ENCODE measurements around the gene SMIM10L1. TPM values are rescaled to one million over a fixed set of nuclear protein-coding genes. Genes with fewer than 3 reads are reported as not detected.

SMIM10L1 gene
- total RNA-seq, 2 experiments from 2014 or later: 8.9 to 9.5 TPM

GRCh38 chr12:11154400-11154925 lies 16.5 kb upstream of the SMIM10L1 start:
- Mint-ChIP-seq H3K36me3 (ENCODE audit: low read depth) (peaks cover 52% of the 10 kb centered on the region), H3K27ac (no peak overlapping the region), H3K27me3 (ENCODE audit: low read depth) (no peaks in the 10 kb centered on the region), H3K4me1 (ENCODE audit: low read depth) (peaks cover 1% of the 10 kb centered on the region), H3K4me3 (no peak overlapping the region), H3K9me3 (ENCODE audit: insufficient read depth) (peaks cover 24% of the 10 kb centered on the region)
- ChIA-PET CTCF (interaction anchor here (1.1 kb wide), 1 partner anchor 383 kb away, joined by 3 read pairs; no protein-coding TSS in a partner anchor), POLR2A (no interaction called here)
- ATAC-seq: no peak
- no peak for DNase-seq

- POLR2A ChIA-PET: interaction anchor here (0.5 to 4.2 kb wide), 3 partner anchors 12 to 217 kb away, joined by 3 to 20 read pairs (median 3); partner anchors contain the start of gene SMIM10L1
- Mint-ChIP-seq H3K4me1 (ENCODE audit: low read depth) (peaks cover 9% of the 10 kb centered on the region), H3K36me3 (ENCODE audit: low read depth) (peaks cover 64% of the 10 kb centered on the region), H3K27ac (no peak overlapping the region), H3K4me3 (no peak overlapping the region), H3K27me3 (ENCODE audit: low read depth) (no peaks in the 10 kb centered on the region), H3K9me3 (ENCODE audit: insufficient read depth) (peaks cover 16% of the 10 kb centered on the region)
- ATAC-seq (no peak), DNase-seq (no peak)
- CTCF ChIA-PET: no interaction called here
Measured at GRCh38 chr12:11158885-11159444, 12.0 kb upstream of the SMIM10L1 start.

- H3K4me1 Mint-ChIP-seq (ENCODE audit: low read depth): peaks cover 25% of the 10 kb centered on the region
- no peaks in the 10 kb centered on the region for H3K27me3 Mint-ChIP-seq (ENCODE audit: low read depth)
- peaks cover 73% of the 10 kb centered on the region for H3K36me3 Mint-ChIP-seq (ENCODE audit: low read depth)
- no peak overlapping the region for H3K27ac Mint-ChIP-seq
- no peak overlapping the region for H3K4me3 Mint-ChIP-seq
- DNase-seq (no peak), ATAC-seq (no peak)
- CTCF ChIA-PET: interaction anchor here (1.1 kb wide), 1 partner anchor 9 kb away, joined by 4 read pairs; the partner anchor contains the start of gene SMIM10L1
- no peaks in the 10 kb centered on the region for H3K9me3 Mint-ChIP-seq (ENCODE audit: insufficient read depth)
- POLR2A ChIA-PET: interaction anchor here (0.6 to 2.3 kb wide), 2 partner anchors 9 to 20 kb away, joined by 3 to 14 read pairs; partner anchors contain the start of gene SMIM10L1
Measured at GRCh38 chr12:11162502-11162901, 8.5 kb upstream of the SMIM10L1 start.

- Mint-ChIP-seq H3K9me3 (ENCODE audit: insufficient read depth) (no peaks in the 10 kb centered on the region), H3K27ac (no peak overlapping the region), H3K36me3 (ENCODE audit: low read depth) (peaks cover 77% of the 10 kb centered on the region), H3K4me3 (no peak overlapping the region), H3K4me1 (ENCODE audit: low read depth) (peaks cover 41% of the 10 kb centered on the region), H3K27me3 (ENCODE audit: low read depth) (no peaks in the 10 kb centered on the region)
- POLR2A ChIA-PET: no interaction called here
- ATAC-seq (no peak), DNase-seq (no peak)
- CTCF ChIA-PET: interaction anchor here (1.4 kb wide), 1 partner anchor 8 kb away, joined by 4 read pairs; no protein-coding TSS in a partner anchor
Measured at GRCh38 chr12:11164384-11164783, 6.6 kb upstream of the SMIM10L1 start.

- CTCF ChIA-PET: no interaction called here
- H3K4me1 Mint-ChIP-seq (ENCODE audit: low read depth): peaks cover 52% of the 10 kb centered on the region
- POLR2A ChIA-PET: no interaction called here
- H3K27me3 Mint-ChIP-seq (ENCODE audit: low read depth): no peaks in the 10 kb centered on the region
- no peaks in the 10 kb centered on the region for H3K9me3 Mint-ChIP-seq (ENCODE audit: insufficient read depth)
- no peak for DNase-seq
- H3K4me3 Mint-ChIP-seq: no peak overlapping the region
- no peak overlapping the region for H3K27ac Mint-ChIP-seq
- H3K36me3 Mint-ChIP-seq (ENCODE audit: low read depth): peaks cover 71% of the 10 kb centered on the region
- no peak for ATAC-seq
Measured at GRCh38 chr12:11166300-11166699, 4.7 kb upstream of the SMIM10L1 start.

- no peak for ATAC-seq
- Mint-ChIP-seq H3K4me1 (ENCODE audit: low read depth) (peaks cover 58% of the 10 kb centered on the region), H3K27me3 (ENCODE audit: low read depth) (no peaks in the 10 kb centered on the region), H3K9me3 (ENCODE audit: insufficient read depth) (no peaks in the 10 kb centered on the region), H3K4me3 (peak overlapping the region; percentile 97), H3K27ac (peak overlapping the region; percentile 100), H3K36me3 (ENCODE audit: low read depth) (peaks cover 71% of the 10 kb centered on the region)
- CTCF ChIA-PET: interaction anchor here (0.9 to 1.7 kb wide), 5 partner anchors 8 to 492 kb away, joined by 3 to 5 read pairs (median 4); no protein-coding TSS in a partner anchor
- no peak for DNase-seq
- POLR2A ChIA-PET: interaction anchor here (0.6 to 2.5 kb wide), 14 partner anchors 8 to 1304 kb away, joined by 3 to 20 read pairs (median 4); partner anchors contain the start of gene MAGOHB
Measured at GRCh38 chr12:11170810-11171144, 217 bp upstream of the SMIM10L1 start.

GRCh38 chr12:11171969-11172675 lies 1.1 kb downstream of the SMIM10L1 start:
- peak overlapping the region; percentile 100 for H3K27ac Mint-ChIP-seq
- DNase-seq (no peak), ATAC-seq (no peak)
- H3K36me3 Mint-ChIP-seq (ENCODE audit: low read depth): peaks cover 71% of the 10 kb centered on the region
- ChIA-PET POLR2A (interaction anchor here (0.8 to 2.5 kb wide), 14 partner anchors 9 to 1305 kb away, joined by 3 to 20 read pairs (median 6); partner anchors contain the start of gene MAGOHB), CTCF (interaction anchor here (0.6 to 1.7 kb wide), 5 partner anchors 8 to 422 kb away, joined by 3 to 5 read pairs (median 3); no protein-coding TSS in a partner anchor)
- H3K27me3 Mint-ChIP-seq (ENCODE audit: low read depth): no peaks in the 10 kb centered on the region
- peak overlapping the region; percentile 97 for H3K4me3 Mint-ChIP-seq
- peaks cover 47% of the 10 kb centered on the region for H3K4me1 Mint-ChIP-seq (ENCODE audit: low read depth)
- no peaks in the 10 kb centered on the region for H3K9me3 Mint-ChIP-seq (ENCODE audit: insufficient read depth)

- Mint-ChIP-seq H3K27ac (no peak overlapping the region), H3K27me3 (ENCODE audit: low read depth) (no peaks in the 10 kb centered on the region), H3K36me3 (ENCODE audit: low read depth) (peaks cover 55% of the 10 kb centered on the region), H3K9me3 (ENCODE audit: insufficient read depth) (no peaks in the 10 kb centered on the region), H3K4me1 (ENCODE audit: low read depth) (peaks cover 32% of the 10 kb centered on the region), H3K4me3 (no peak overlapping the region)
- ChIA-PET CTCF (interaction anchor here (0.6 kb wide), 1 partner anchor 372 kb away, joined by 3 read pairs; no protein-coding TSS in a partner anchor), POLR2A (no interaction called here)
- DNase-seq: no peak
- ATAC-seq: no peak
Measured at GRCh38 chr12:11174022-11174421, 3.0 kb downstream of the SMIM10L1 start.

- ATAC-seq (no peak), DNase-seq (no peak)
- H3K9me3 Mint-ChIP-seq (ENCODE audit: insufficient read depth): no peaks in the 10 kb centered on the region
- H3K27me3 Mint-ChIP-seq (ENCODE audit: low read depth): no peaks in the 10 kb centered on the region
- peaks cover 26% of the 10 kb centered on the region for H3K36me3 Mint-ChIP-seq (ENCODE audit: low read depth)
- H3K4me1 Mint-ChIP-seq (ENCODE audit: low read depth): peaks cover 12% of the 10 kb centered on the region
- ChIA-PET POLR2A (no interaction called here), CTCF (no interaction called here)
- H3K27ac Mint-ChIP-seq: no peak overlapping the region
- H3K4me3 Mint-ChIP-seq: no peak overlapping the region
Measured at GRCh38 chr12:11178250-11178649, 7.3 kb downstream of the SMIM10L1 start.

GRCh38 chr12:11182529-11182928 lies 11.5 kb downstream of the SMIM10L1 start:
- CTCF ChIA-PET: interaction anchor here (0.9 kb wide), 1 partner anchor 11 kb away, joined by 5 read pairs; the partner anchor contains the start of gene SMIM10L1
- peaks cover 2% of the 10 kb centered on the region for H3K36me3 Mint-ChIP-seq (ENCODE audit: low read depth)
- ATAC-seq (no peak), DNase-seq (no peak)
- H3K4me3 Mint-ChIP-seq: no peak overlapping the region
- peaks cover 5% of the 10 kb centered on the region for H3K27me3 Mint-ChIP-seq (ENCODE audit: low read depth)
- peaks cover 8% of the 10 kb centered on the region for H3K4me1 Mint-ChIP-seq (ENCODE audit: low read depth)
- POLR2A ChIA-PET: interaction anchor here (1.8 kb wide), 1 partner anchor 11 kb away, joined by 7 read pairs; the partner anchor contains the start of gene SMIM10L1
- H3K9me3 Mint-ChIP-seq (ENCODE audit: insufficient read depth): no peaks in the 10 kb centered on the region
- H3K27ac Mint-ChIP-seq: no peak overlapping the region

GRCh38 chr12:11183011-11183410 lies 12.0 kb downstream of the SMIM10L1 start:
- Mint-ChIP-seq H3K9me3 (ENCODE audit: insufficient read depth) (no peaks in the 10 kb centered on the region), H3K4me3 (no peak overlapping the region), H3K36me3 (ENCODE audit: low read depth) (peaks cover 2% of the 10 kb centered on the region), H3K27me3 (ENCODE audit: low read depth) (peaks cover 5% of the 10 kb centered on the region), H3K27ac (no peak overlapping the region), H3K4me1 (ENCODE audit: low read depth) (peaks cover 8% of the 10 kb centered on the region)
- ChIA-PET CTCF (no interaction called here), POLR2A (no interaction called here)
- no peak for DNase-seq
- ATAC-seq: no peak

- Mint-ChIP-seq H3K36me3 (ENCODE audit: low read depth) (no peaks in the 10 kb centered on the region), H3K27me3 (ENCODE audit: low read depth) (peaks cover 13% of the 10 kb centered on the region), H3K9me3 (ENCODE audit: insufficient read depth) (no peaks in the 10 kb centered on the region), H3K4me3 (no peak within 1 kb of the TSS), H3K27ac (no peak within 1 kb of the TSS), H3K4me1 (ENCODE audit: low read depth) (peaks cover 5% of the 10 kb centered on the region)
- no peak for ATAC-seq
- DNase-seq: no peak
- ChIA-PET POLR2A (no interaction called here), CTCF (no interaction called here)
Measured at GRCh38 chr12:11186837-11187236, 15.8 kb downstream of the SMIM10L1 start, which contains the start of gene TAS2R42. Gene TAS2R42, minus strand, starts transcription at chr12:11186937. Its CDS starts 0 bp downstream, at chr12:11186937.
